Liver (tissue), 9 donors: Measurements from ENCODE around the gene RNPC3. TPM values are rescaled to one million over a fixed set of nuclear protein-coding genes. Genes with fewer than 3 reads are reported as not detected.

Experiments
- DNase-seq: peaks from one replicate; pipeline ENCODE4 v3.0.0-alpha.2; 2017; ENCODE audit warnings: low spot score
- H3K27ac ChIP-seq, 2 donors: one replicate each; pipeline ENCODE4 v1.7.0; 2013; ENCODE audit warnings: inconsistent platforms in 2 of 2, low read length in 2 of 2, control low read depth in 1 of 2, low read depth in 1 of 2, mild to moderate bottlenecking in 1 of 2
- H3K27me3 ChIP-seq, 4 donors: one replicate each; pipeline versions ENCODE4 v1.6.1 to v1.7.0; 2013; ENCODE audit warnings: low read length in 3 of 4, inconsistent platforms in 1 of 4, mild to moderate bottlenecking in 1 of 4, moderate library complexity in 1 of 4; ENCODE audit not compliant: control insufficient read depth in 4 of 4, insufficient read depth in 4 of 4
- H3K36me3 ChIP-seq, 4 donors: one replicate each; pipeline versions ENCODE4 v1.6.1 to v1.7.0; 2013; ENCODE audit warnings: low read length in 3 of 4, mild to moderate bottlenecking in 3 of 4, low read depth in 1 of 4, moderate library complexity in 1 of 4; ENCODE audit not compliant: control insufficient read depth in 4 of 4, insufficient read depth in 3 of 4
- H3K4me1 ChIP-seq, 4 donors: one replicate each; pipeline versions ENCODE4 v1.6.1 to v1.7.0; 2013; ENCODE audit warnings: low read length in 3 of 4, mild to moderate bottlenecking in 3 of 4, moderate library complexity in 1 of 4; ENCODE audit not compliant: control insufficient read depth in 4 of 4, insufficient read depth in 4 of 4
- H3K4me3 ChIP-seq, 3 donors: one replicate each; pipeline versions ENCODE4 v1.6.1 to v1.7.0; 2013; ENCODE audit warnings: low read length in 3 of 3, control low read depth in 1 of 3, low read depth in 1 of 3, mild to moderate bottlenecking in 1 of 3
- H3K9ac ChIP-seq, 2 donors: one replicate each; pipeline ENCODE4 v1.7.0; 2013; ENCODE audit warnings: low read length in 2 of 2, mild to moderate bottlenecking in 2 of 2, moderate library complexity in 2 of 2, control low read depth in 1 of 2, low read depth in 1 of 2
- H3K9me3 ChIP-seq, 4 donors: one replicate each; pipeline versions ENCODE4 v1.6.1 to v1.7.0; 2013; ENCODE audit warnings: low read length in 3 of 4; ENCODE audit not compliant: control insufficient read depth in 4 of 4
- ATF3 ChIP-seq: IDR thresholded peaks from 2 replicates; pipeline ENCODE4 v1.6.1; 2016; ENCODE audit warnings: antibody characterized with exemption
- EGR1 ChIP-seq, 2 donors: IDR thresholded peaks; 2 replicates each; pipeline ENCODE4 v1.6.1; 2016 to 2018; ENCODE audit warnings: antibody characterized with exemption in 2 of 2, low read depth in 2 of 2
- FOXA1 ChIP-seq: IDR thresholded peaks from 2 replicates; pipeline ENCODE4 v1.6.1; 2016; ENCODE audit warnings: antibody characterized with exemption
- FOXA2 ChIP-seq: IDR thresholded peaks from 2 replicates; pipeline ENCODE4 v1.6.1; 2016; ENCODE audit warnings: antibody characterized with exemption
- GABPA ChIP-seq, 2 donors: IDR thresholded peaks in 1 of 2; conservative IDR thresholded peaks in 1 of 2; 2 replicates each; pipeline ENCODE4 v1.6.1; 2016; ENCODE audit warnings: antibody characterized with exemption in 2 of 2, mild to moderate bottlenecking in 1 of 2, moderate library complexity in 1 of 2
- JUND ChIP-seq, 2 donors: IDR thresholded peaks; 2 replicates each; pipeline ENCODE4 v1.6.1; 2016; ENCODE audit warnings: antibody characterized with exemption in 2 of 2
- NR2F2 ChIP-seq: IDR thresholded peaks from 2 replicates; pipeline ENCODE4 v1.6.1; 2016; ENCODE audit warnings: antibody characterized with exemption
- REST ChIP-seq: IDR thresholded peaks from 2 replicates; pipeline ENCODE4 v1.6.1; 2016; ENCODE audit warnings: antibody characterized with exemption, mild to moderate bottlenecking
- RXRA ChIP-seq, 2 donors: IDR thresholded peaks; 2 replicates each; pipeline ENCODE4 v1.6.1; 2017 to 2018; ENCODE audit warnings: antibody characterized with exemption in 2 of 2, mild to moderate bottlenecking in 1 of 2
- SP1 ChIP-seq: IDR thresholded peaks from 2 replicates; pipeline ENCODE4 v1.6.1; 2018; ENCODE audit warnings: antibody characterized with exemption, mild to moderate bottlenecking
- YY1 ChIP-seq: IDR thresholded peaks from 2 replicates; pipeline ENCODE4 v1.6.1; 2016; ENCODE audit warnings: antibody characterized with exemption, mild to moderate bottlenecking
- WGBS: extraction: QIAGEN DNeasy Blood & Tissue Kit; methylation state at CpG from one replicate; pipeline ENCODE4 v1.1.7; 2013; 5-methylcytosine and 5-hydroxymethylcytosine counted together
- polyA plus RNA-seq, 2 donors: library from polyadenylated mRNA; stranded (reverse) in 1 of 2; unstranded in 1 of 2; fragments of 200-250 nt in 1 of 2; fragments of >200 nt in 1 of 2; fragmentation: Nextera tagmentation in 1 of 2; extraction: Ambion mirVana in 1 of 2; gene quantifications; one replicate each; pipeline versions ENCODE4 v1.2.1 to v1.2.3, GENCODE V29; 2013 to 2015
- total RNA-seq, 2 donors: library from RNA; depleted of rRNA; stranded (reverse); fragments of >200 nt; gene quantifications; one replicate each; pipeline ENCODE4 v1.2.3, GENCODE V29; 2014
- TF ChIP-seq, protein P1 (sequence below): IDR thresholded peaks from 2 replicates; pipeline ENCODE4 v1.6.1; 2016; ENCODE audit warnings: antibody characterized with exemption
- donor health status: healthy.
- donor health status: healthy.
- donor health status: healthy.
- donor health status: healthy.
- donor health status: healthy.

The RNPC3 gene
- total and polyA plus RNA-seq, 4 donors, result 4.2 to 18.0 (median 9.6) TPM

- peak; percentile 36 for DNase-seq
- H3K36me3 ChIP-seq, result peaks cover 0 to 10% (median 4%) of the 10 kb centered on the region in 4 donors
- peaks cover 4 to 23% (median 12%) of the 10 kb centered on the region in 4 donors for H3K4me1 ChIP-seq
- TF ChIP-seq YY1, result no peak
- no peak for TF ChIP-seq FOXA2
- TF ChIP-seq SP1, result no peak
- no peak for TF ChIP-seq FOXA1
- no peak for TF ChIP-seq RXRA (IDR thresholded peaks at IDR 0.05)
- TF ChIP-seq, protein P1, sequence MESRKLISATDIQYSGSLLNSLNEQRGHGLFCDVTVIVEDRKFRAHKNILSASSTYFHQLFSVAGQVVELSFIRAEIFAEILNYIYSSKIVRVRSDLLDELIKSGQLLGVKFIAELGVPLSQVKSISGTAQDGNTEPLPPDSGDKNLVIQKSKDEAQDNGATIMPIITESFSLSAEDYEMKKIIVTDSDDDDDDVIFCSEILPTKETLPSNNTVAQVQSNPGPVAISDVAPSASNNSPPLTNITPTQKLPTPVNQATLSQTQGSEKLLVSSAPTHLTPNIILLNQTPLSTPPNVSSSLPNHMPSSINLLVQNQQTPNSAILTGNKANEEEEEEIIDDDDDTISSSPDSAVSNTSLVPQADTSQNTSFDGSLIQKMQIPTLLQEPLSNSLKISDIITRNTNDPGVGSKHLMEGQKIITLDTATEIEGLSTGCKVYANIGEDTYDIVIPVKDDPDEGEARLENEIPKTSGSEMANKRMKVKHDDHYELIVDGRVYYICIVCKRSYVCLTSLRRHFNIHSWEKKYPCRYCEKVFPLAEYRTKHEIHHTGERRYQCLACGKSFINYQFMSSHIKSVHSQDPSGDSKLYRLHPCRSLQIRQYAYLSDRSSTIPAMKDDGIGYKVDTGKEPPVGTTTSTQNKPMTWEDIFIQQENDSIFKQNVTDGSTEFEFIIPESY, result no peak
- TF ChIP-seq GABPA (IDR thresholded peaks at IDR 0.05 in 1 of 2, conservative IDR thresholded peaks at IDR 0.05 in 1 of 2), result no peak
- TF ChIP-seq EGR1 (IDR thresholded peaks at IDR 0.05; ENCODE audit: low read depth in 2 of 2), result no peak
- TF ChIP-seq JUND (IDR thresholded peaks at IDR 0.05), result no peak
- 92% methylated on average over 8 of the region's 8 CpGs for WGBS
- H3K9me3 ChIP-seq, result no peaks in the 10 kb centered on the region
- H3K4me3 ChIP-seq, result no peak overlapping the region
- no peaks in the 10 kb centered on the region for H3K27me3 ChIP-seq
- no peak overlapping the region for H3K27ac ChIP-seq
- no peak overlapping the region for H3K9ac ChIP-seq
These were observed 4.2 kb downstream of the RNPC3 start for GRCh38 chr1:103529746-103530145.

DNA sequence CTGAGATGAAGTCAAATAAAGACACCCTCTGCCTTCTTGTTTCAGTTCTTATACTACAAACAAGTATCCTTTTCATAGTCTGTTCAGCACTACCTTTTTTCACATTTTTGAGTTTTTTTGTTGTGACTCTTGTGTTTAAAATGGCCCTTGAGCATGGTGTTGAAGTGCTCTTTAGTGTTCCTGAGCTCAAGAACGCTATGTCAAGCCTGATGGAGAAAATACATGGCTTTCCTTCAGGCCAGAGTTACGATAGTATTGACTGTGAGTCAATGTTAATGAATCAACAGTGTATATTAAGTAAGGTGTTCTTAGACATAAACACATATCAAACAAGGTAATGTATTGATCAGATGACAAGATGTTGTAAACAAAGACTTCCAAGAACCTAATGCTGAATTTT, 12.7 kb downstream of the RNPC3 start:
- WGBS, result 95% methylated on average over 2 of the region's 2 CpGs
- Histone ChIP-seq H3K4me3 (no peak overlapping the region), H3K9me3 (no peaks in the 10 kb centered on the region), H3K4me1 (peaks cover 0 to 1% (median 0%) of the 10 kb centered on the region in 4 donors), H3K27me3 (no peaks in the 10 kb centered on the region), H3K27ac (no peak overlapping the region), H3K36me3 (peaks cover 6 to 70% (median 57%) of the 10 kb centered on the region in 4 donors), H3K9ac (no peak overlapping the region)
- no peak for DNase-seq
- TF ChIP-seq JUND (IDR thresholded peaks at IDR 0.05) (no peak), EGR1 (IDR thresholded peaks at IDR 0.05; ENCODE audit: low read depth in 2 of 2) (no peak), GABPA (IDR thresholded peaks at IDR 0.05 in 1 of 2, conservative IDR thresholded peaks at IDR 0.05 in 1 of 2) (no peak), NR2F2 (no peak), ATF3 (no peak), REST (no peak), FOXA1 (no peak)
- TF ChIP-seq, protein P1, result no peak
